ENCODE data around the gene GMCL2.
"Not testable (repeated sequence)": the region's sequence is repeated elsewhere in the genome, so short reads cannot be mapped to it uniquely, and the experiment has no call there.

The GMCL2 gene

GRCh38 chr5:178206166-178207101, 19.3 kb upstream of the GMCL2 start:
- DNase-seq: peak in 1 of 51 donors; percentile 9

GRCh38 chr5:178205749-178206047, 18.5 kb upstream of the GMCL2 start:
- DNase-seq: no peak

- DNase-seq: peak in 43 of 51 donors; percentile 8 to 67 (median 38)
Measured at GRCh38 chr5:178204935-178205748, 18.0 kb upstream of the GMCL2 start.

GRCh38 chr5:178204182-178204934, 17.2 kb upstream of the GMCL2 start, which contains the start of gene HNRNPAB:
Gene HNRNPAB, plus strand, starts transcription at chr5:178204533. Its CDS starts 305 bp downstream, at chr5:178204838.
- peak; percentile 66 to 96 (median 93) for DNase-seq

GRCh38 chr5:178203670-178204181, 16.6 kb upstream of the GMCL2 start:
- DNase-seq: peak in 3 of 51 donors; percentile 55 to 61 (median 58)

- DNase-seq: no peak
Measured at GRCh38 chr5:178202541-178202940, 15.4 kb upstream of the GMCL2 start.

DNA sequence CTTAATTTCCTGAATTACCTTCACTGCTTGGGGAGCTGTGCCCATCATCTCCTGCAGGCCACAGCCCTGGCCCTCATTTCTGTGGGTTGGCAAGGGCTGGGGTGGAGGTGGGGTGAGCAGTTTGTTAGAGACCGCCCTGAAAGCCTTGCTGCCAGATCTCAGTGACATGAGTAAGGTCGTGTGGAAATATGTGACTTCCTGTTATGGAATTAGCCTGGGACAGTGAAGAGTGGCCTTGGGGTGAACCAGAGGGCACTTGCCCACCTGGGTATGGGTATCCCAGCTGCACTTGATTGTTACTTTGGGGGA, 14.7 kb upstream of the GMCL2 start:
- no peak for DNase-seq

GRCh38 chr5:178201221-178201926, 14.2 kb upstream of the GMCL2 start:
- no peak for DNase-seq

DNA sequence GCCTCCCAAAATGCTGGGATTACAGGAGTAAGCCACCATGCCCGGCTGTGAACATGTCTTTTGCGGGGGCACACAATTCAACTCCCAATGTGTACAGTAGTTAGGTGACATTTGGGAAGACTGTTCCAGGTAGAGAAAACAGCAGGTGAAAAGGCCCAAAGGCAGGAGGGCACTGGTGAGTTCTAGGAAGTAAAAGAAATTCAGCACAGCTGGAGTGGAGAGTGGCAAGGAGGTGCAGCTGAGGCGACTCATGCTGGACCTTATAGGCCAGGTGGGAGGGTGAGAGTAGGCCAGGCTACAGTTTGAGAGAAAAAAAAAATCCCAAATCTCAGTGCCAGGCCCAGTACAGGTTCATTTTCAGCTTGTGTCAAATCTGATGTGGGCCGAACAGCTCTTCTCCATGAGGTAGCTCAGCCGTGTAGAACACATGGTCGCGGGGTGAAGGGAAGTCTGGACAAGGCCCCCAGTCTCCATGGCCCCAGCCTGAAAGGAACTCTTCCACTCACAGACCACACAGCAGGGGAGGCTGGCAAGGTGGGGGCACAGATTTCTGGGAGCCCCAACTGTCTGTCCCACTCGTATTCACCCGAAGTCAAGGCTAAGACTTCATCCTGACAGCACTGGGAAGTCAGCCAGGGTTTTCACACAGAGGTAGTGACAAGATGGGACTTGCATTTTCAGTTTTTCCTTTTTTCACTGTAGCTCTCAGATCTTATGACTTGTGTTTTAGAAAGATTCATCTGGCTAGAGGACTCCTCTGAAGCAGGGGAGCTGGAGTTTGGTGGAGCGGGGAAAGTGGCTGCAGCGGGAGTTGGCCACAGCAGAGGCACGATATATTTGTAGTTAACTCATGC, 12.6 kb upstream of the GMCL2 start:
- no peak for DNase-seq

- no peak for DNase-seq
Measured at GRCh38 chr5:178198706-178199105, 11.5 kb upstream of the GMCL2 start.

- not testable (repeated sequence) for DNase-seq
Measured at GRCh38 chr5:178198151-178198550, 11.0 kb upstream of the GMCL2 start.

DNA sequence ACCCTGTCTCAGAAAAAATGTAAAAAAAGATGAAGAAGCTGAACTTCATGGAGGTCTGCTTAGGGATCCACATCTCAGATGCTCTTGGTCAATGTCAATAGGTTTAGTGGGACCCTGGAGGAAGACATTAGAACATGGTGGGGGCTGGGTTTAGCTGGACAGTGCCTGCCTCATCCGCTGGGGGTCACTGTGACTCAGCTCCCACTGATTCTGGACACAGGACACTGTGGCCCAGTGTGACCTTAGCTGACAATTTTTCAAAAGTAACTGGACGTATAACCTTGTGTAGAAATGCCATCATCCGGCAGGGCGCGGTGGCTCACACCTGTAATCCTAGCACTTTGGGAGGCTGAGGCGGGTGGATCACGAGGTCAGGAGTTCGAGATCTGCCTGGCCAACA, 9.8 kb upstream of the GMCL2 start:
- DNase-seq: no peak

DNA sequence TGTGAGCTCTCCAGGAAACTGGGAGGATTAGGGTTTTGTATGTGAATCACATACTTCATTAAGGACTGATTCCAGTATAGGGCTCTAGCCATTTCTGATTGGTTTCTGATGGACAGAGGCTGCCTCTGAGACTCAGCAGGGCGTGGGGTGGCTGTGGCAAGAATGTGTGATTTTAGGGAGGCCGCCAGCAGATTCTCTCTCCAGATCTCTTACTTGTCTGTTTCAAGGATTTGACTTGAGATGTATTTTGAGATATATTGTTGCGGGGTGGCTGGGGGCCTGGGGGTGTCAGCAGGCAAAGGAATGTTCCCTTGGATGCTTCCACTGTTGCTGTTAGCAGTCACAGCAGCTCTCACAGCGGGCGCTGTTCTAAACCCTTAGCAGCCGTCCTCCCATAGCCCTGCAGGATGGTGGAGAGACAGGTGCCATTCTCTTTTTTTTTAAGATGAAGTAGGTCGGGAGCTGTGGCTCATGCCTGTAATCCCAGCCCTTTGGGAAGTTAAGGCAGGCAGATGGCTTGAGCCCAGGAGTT, 9.2 kb upstream of the GMCL2 start:
- DNase-seq: no peak

DNA sequence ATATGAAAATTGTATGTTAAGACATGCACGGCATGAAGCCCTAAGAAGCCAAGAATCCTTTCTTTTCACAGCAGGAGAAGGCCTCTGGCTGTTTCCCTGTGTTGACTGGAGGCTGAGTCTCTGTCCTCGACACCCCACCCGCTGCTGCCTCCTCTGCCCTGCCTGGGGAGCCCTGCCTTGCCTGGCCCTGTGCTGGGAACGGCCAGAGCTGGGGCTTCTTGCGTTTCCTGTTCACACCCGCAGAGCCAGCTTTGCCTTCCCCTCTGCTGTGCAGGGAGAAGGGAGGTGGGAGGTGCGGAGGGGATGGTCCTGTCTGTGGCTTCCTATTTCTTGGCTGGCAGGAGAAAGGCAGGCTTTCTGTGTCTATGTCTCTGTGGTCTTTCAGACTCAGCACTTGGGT, 6.9 kb upstream of the GMCL2 start:
- no peak for DNase-seq

DNA sequence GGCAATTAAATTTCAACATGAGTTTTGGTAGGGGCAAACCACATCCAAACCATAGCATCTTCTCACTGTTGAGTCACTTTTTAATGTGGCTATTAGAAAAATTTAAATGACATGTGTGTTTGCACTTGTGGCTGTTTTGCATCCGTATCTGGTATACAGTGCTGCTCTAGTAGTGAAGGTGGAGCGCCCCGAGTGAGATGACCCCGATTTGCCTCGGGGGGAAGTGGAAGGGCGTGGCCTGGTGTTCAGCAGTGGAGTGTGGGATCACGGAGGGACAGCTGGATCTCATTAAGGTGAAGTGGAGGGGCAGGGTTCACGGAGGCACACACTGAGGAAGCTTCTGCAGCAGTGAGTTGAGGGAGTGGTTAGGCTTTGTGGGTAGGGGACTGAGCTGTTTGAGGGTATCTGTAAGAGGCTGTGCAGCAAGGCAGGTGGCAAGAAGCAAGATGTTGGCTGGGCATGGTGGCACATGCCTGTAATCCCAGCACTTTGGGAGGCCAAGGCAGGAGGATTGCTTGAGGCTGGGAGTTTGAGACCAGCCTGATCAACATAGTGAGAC, 6.2 kb upstream of the GMCL2 start:
- no peak for DNase-seq

DNA sequence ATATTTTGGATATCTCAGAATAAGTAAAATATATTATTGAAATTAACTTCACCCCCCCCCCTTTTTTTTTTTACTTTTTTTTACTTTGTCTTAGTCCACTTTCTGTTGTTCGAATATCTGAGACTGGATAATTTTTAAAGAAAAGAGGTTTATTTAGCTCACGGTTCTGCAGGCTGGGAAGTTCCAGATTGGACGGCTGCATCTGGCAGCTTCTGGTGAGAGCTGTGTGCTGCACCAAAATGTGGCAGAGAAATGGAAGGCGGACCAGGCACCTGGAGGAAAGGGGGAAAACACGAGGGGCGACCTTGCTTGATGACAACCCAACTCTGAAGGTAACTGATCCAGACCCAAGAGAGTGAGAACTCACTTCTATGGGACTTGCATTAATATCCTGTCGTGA, 5.6 kb upstream of the GMCL2 start:
- DNase-seq: no peak

GRCh38 chr5:178192244-178192643, 5.1 kb upstream of the GMCL2 start:
- no peak for DNase-seq

DNA sequence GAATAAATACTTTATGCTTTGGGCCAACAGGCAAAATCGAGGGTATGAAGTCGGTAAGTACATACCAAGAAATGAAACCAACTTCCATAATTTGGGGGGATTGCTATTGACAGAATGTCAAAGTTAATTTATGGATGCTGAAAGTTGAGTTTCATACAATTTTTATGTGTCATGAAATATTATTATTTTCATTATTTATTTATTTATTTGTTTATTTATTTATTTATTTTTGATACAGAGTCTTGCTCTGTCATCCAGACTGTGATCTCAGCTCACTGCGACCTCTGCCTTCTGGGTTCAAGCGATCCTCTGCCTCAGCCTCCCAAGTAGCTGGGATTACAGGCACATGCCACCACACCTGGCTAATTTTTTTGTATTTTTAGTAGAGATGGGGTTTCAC, 4.5 kb upstream of the GMCL2 start:
- no peak for DNase-seq

DNA sequence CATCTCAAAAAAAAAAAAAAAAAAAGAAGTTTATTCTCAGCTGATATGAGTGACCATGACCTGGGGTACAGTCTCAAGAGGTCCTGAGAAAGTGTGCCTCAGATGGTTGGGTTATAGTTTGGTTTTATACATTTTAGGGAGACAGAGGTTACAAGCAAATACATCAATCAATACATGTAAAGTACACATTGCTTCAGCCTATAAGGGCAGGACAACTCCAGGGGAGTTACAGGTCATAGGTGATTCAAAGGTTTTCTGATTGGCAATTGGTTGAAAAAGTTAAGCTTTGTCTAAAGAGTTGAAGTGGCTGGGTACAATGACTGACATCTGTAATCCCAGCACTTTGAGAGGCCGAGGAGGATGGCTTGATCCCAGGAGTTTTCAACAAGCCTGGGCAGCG, 2.3 kb upstream of the GMCL2 start:
- no peak for DNase-seq

DNA sequence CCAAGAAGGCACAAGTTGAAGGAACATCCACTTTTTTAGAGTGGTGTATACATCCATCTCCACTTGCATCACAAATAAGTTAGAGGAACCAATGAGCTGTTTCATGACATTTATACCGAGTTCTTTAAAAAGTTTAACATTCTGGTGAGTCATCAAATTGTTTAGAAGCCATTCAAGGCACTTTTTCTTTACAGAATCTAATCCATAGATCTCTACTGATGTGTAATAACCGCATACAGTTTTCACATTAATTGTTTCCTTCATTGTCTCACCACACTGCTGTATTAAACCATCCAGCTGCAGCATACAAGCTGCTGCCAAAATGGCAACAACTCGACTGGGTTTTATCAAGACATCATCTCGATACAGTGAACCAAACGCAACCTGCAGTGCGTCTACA, 744 bp downstream of the GMCL2 start:
- no peak for DNase-seq
